ENCODE data around the gene FNBP1.
"Not testable (repeated sequence)": the region's sequence is repeated elsewhere in the genome, so short reads cannot be mapped to it uniquely, and the experiment has no call there.

GRCh38 chr9:130017510-130017909, 25.5 kb downstream of the FNBP1 start:
- not testable (repeated sequence) for TF ChIP-seq SUZ12 (IDR thresholded peaks at IDR 0.05; ENCODE audit: extremely low read depth, insufficient read depth, insufficient read length); YY1 (IDR thresholded peaks at IDR 0.05; ENCODE audit: insufficient read depth, insufficient read length); ZNF274 (IDR thresholded peaks at IDR 0.05; ENCODE audit: low read depth, low read length)
